Activated T-cell treated with anti-CD3 and anti-CD28 coated beads, Interleukin-2, amount 50 U/mL, for 1 hour (primary cell): Measurements from ENCODE around the gene TCAP.
"Not testable (repeated sequence)": the region's sequence is repeated elsewhere in the genome, so short reads cannot be mapped to it uniquely, and the experiment has no call there.

Source experiments
- DNase-seq: peaks from one replicate; pipeline ENCODE4 v3.0.0-alpha.2; 2020

TCAP gene

GRCh38 chr17:39687101-39687545 lies 22.0 kb downstream of the TCAP start:
- no peak for DNase-seq

GRCh38 chr17:39687546-39688474 lies 22.7 kb downstream of the TCAP start, which contains the start of gene PGAP3:
TSS of gene PGAP3 (minus strand) at chr17:39688057. CDS start at chr17:39688014, 43 bp downstream.
- peak; percentile 85 for DNase-seq

- no peak for DNase-seq
Observed at GRCh38 chr17:39688475-39688835, 23.3 kb downstream of the TCAP start.

- no peak for DNase-seq
Observed at GRCh38 chr17:39688945-39689344, 23.8 kb downstream of the TCAP start.

DNA sequence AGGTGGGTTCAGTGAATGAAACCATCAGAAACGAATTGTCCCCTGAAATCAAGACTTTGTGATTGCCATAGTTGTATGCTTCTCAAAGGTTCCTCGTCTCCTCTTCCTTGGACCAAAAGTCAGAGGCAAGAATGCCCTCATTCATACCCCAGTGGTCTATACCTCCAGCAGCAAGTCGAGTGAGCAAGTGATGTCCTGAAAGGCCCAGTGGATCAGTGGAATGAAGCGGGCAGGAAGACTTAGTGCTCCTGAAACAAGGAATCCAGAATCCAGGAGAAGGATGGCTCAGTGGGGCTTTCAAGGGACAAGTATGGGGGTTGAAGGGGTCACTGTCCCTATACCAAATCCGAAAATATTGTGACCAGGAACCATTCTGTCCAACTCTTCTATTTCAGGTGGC lies 29.4 kb downstream of the TCAP start:
- DNase-seq: no peak

GRCh38 chr17:39695089-39695474 lies 29.9 kb downstream of the TCAP start:
- DNase-seq: no peak

DNA sequence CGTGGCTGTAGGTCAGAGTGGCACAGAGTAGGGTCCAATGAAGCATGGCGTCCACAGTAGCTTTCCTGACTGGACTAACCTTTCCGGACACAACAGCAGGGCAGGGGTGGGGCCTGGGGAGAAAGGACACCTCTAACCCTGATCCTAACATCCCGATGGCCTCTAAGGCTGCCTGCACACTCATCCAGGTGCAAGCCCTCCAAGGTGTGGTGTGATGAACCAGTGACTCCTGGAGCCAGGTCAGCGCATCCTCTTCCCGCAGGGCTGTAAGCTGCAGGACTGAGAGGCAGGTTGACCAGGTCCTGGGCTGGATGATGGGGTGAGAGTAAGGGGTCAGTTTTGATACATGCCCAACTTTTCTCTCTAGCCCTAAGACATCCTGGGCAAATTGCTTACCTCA lies 31.6 kb downstream of the TCAP start:
- DNase-seq: no peak

GRCh38 chr17:39697961-39698360 lies 32.8 kb downstream of the TCAP start:
- no peak for DNase-seq

- DNase-seq: not testable (repeated sequence)
Observed at GRCh38 chr17:39699157-39699817, 34.1 kb downstream of the TCAP start.

- DNase-seq: no peak
Observed at GRCh38 chr17:39699818-39700147, 34.6 kb downstream of the TCAP start, which contains the start of gene ERBB2. TSS of gene ERBB2 (plus strand) at chr17:39700064. CDS start at chr17:39700239, 175 bp downstream.

DNA sequence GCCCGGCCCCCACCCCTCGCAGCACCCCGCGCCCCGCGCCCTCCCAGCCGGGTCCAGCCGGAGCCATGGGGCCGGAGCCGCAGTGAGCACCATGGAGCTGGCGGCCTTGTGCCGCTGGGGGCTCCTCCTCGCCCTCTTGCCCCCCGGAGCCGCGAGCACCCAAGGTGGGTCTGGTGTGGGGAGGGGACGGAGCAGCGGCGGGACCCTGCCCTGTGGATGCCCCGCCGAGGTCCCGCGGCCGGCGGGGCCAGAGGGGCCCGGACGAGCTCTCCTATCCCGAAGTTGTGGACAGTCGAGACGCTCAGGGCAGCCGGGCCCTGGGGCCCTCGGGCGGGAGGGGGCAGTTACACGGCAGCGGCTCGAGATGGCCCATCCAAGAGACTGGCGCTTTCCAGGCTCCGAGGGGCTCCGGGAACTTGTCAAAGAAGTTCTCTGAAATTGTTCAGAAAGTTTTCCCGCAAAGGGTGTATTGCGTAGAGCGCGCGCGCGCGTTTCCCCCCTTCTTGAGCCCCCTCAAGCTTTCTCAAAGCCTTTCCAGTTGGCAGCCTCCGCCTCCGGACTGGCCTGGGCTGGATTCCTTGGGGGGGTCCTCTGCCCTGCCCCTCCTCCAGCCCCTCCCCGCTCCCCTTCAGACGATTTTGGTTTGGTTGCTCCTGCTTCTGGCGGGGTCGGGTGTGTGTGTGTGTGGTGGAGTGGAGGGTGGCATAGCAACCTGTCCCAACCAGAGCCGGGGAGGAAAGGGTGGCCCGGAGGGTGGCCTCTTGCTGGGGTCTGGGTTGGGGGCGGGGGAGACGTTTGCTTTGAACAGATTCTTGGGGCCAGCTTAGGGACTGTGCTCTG lies 35.2 kb downstream of the TCAP start:
- no peak for DNase-seq

- no peak for DNase-seq
Observed at GRCh38 chr17:39701012-39701783, 36.0 kb downstream of the TCAP start.

DNA sequence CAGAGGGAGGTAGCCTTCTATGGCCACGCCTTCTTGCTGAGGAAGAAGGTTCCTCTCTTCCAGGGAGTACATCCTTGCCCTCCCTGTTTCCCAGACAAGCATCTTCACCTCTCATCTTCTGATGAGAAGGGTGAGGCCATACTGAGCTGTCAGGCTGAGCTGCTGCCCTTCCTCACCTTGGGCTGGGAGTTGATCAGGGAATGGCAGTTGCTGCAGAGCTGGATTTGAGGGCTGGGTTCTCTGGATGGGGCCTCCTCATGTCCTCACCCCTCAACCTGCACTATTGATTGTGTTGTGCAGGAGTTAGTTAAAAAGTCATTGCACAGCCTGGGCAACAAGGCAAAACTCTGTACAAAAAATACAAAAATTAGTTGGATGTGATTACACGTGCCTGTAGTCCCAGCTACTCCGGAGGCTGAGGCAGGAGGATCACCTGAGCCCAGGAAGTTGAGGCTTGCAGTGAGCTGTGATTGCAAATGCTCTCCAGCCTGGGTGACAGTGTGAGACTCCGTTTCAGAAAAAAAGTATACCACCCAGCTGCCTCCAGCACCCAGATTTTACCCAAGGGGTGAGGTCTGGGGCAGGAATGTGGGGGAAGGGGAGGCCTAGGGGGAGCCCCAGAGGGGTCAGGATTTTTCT lies 36.8 kb downstream of the TCAP start:
- DNase-seq: no peak

- DNase-seq: no peak
Observed at GRCh38 chr17:39702901-39703893, 38.0 kb downstream of the TCAP start.

GRCh38 chr17:39703913-39704312 lies 38.8 kb downstream of the TCAP start:
- no peak for DNase-seq

- no peak for DNase-seq
Observed at GRCh38 chr17:39704821-39705551, 39.8 kb downstream of the TCAP start.

DNA sequence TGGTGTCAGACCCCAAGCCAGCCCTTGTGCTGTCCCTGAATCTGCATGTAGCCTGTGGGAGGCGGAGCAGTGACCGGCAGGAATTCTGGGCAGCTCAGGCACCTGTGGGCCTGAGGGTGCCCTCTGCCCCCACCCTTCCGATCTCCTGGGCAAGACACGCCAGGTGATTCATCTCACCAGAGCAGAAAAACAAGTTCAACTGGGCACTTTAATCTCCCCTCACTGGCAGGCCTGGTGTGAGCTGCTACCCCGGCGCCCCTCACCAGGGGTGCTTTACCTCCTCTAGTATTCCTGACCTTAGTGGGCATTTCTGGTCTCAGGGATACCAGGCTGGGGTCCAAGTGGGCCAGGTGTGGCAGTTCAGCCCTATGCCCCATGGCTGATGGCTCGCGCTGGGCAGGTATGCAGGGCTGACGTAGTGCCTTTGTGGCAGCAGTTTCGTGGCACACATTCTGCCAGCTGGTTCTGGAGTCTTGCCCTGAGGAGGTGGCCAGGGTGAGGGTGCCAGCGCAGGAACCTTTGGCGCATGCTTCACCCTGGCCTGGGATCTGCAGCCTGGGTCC lies 40.7 kb downstream of the TCAP start:
- DNase-seq: no peak

- DNase-seq: no peak
Observed at GRCh38 chr17:39706383-39706782, 41.2 kb downstream of the TCAP start.

DNA sequence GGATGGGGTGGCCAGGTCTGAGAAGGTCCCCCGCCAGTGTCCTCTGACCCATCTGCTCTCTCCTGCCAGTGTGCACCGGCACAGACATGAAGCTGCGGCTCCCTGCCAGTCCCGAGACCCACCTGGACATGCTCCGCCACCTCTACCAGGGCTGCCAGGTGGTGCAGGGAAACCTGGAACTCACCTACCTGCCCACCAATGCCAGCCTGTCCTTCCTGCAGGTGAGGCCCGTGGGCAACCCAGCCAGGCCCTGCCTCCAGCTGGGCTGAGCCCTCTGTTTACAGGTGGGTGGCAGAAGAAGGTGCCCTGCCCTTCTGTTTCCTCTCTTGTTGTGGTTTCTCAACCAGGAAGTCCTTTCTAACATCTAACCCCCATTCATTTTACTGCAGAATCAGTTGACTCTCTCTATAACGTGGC lies 41.8 kb downstream of the TCAP start:
- DNase-seq: no peak
